GM23338 (cell line): ENCODE results near the gene ELAPOR2. TPM values are rescaled to one million over a fixed set of nuclear protein-coding genes. Genes with fewer than 3 reads are reported as not detected.

Source experiments
- ATAC-seq: fragments of 200-7000 bp; cut with Tn5 transposase; 3 replicates; pipeline ENCODE4 v1.9.1; 2020
- DNase-seq: peaks from one replicate; pipeline ENCODE4 v3.0.0-alpha.2; 2015; ENCODE audit warnings: low spot score
- H2AFZ ChIP-seq: fragments of 200-600 bp; sonication (generic); 2 replicates; pipeline ENCODE4 v1.8.0; 2016; ENCODE audit warnings: antibody characterized with exemption, mild to moderate bottlenecking, moderate library complexity
- H3F3A ChIP-seq: fragments of 200-600 bp; sonication (generic); replicated peaks from 2 replicates; pipeline ENCODE4 v1.8.0; 2017; ENCODE audit warnings: antibody characterized with exemption, mixed run types, low read depth
- H3K27ac ChIP-seq: fragments of 200-600 bp; sonication (generic); 2 replicates; pipeline ENCODE4 v1.6.1; 2016; ENCODE audit warnings: low read depth
- H3K27me3 ChIP-seq: fragments of 200-600 bp; sonication (generic); 2 replicates; pipeline ENCODE4 v1.8.0; 2016; ENCODE audit warnings: mild to moderate bottlenecking, mixed run types, moderate library complexity; ENCODE audit not compliant: insufficient read depth
- H3K36me3 ChIP-seq: fragments of 200-600 bp; sonication (generic); 2 replicates; pipeline ENCODE4 v1.8.0; 2016; ENCODE audit warnings: mild to moderate bottlenecking; ENCODE audit not compliant: insufficient read depth
- H3K4me1 ChIP-seq: fragments of 200-600 bp; sonication (generic); 2 replicates; pipeline ENCODE4 v1.8.0; 2016; ENCODE audit warnings: mild to moderate bottlenecking, moderate library complexity; ENCODE audit not compliant: insufficient read depth
- H3K4me2 ChIP-seq: fragments of 200-600 bp; sonication (generic); 2 replicates; pipeline ENCODE4 v1.7.1; 2017; ENCODE audit warnings: mixed run types
- H3K4me3 ChIP-seq: fragments of 200-600 bp; sonication (generic); 2 replicates; pipeline ENCODE4 v1.6.1; 2016; ENCODE audit warnings: mixed run types
- H3K79me2 ChIP-seq: fragments of 200-600 bp; sonication (generic); replicated peaks from 2 replicates; pipeline ENCODE4 v1.8.0; 2017; ENCODE audit warnings: mild to moderate bottlenecking; ENCODE audit not compliant: insufficient read depth
- H3K9me2 ChIP-seq: fragments of 200-600 bp; sonication (generic); 2 replicates; pipeline ENCODE4 v1.8.0; 2017; ENCODE audit not compliant: insufficient read depth
- H4K20me1 ChIP-seq: fragments of 200-600 bp; sonication (generic); replicated peaks from 2 replicates; pipeline ENCODE4 v1.8.0; 2017; ENCODE audit warnings: mild to moderate bottlenecking; ENCODE audit not compliant: insufficient read depth
- H3K27ac Mint-ChIP-seq: 2 replicates; pipeline ENCODE4 v1.8.0; 2020; ENCODE audit warnings: inconsistent platforms, mild to moderate bottlenecking, moderate library complexity, mixed read lengths
- H3K27me3 Mint-ChIP-seq: 3 replicates; pipeline ENCODE4 v1.8.0; 2022; ENCODE audit warnings: low read depth, mild to moderate bottlenecking, moderate library complexity, mixed read lengths, inconsistent platforms; ENCODE audit not compliant: insufficient read depth, poor library complexity
- H3K36me3 Mint-ChIP-seq: 3 replicates; pipeline ENCODE4 v1.8.0; 2021; ENCODE audit warnings: low read depth, mild to moderate bottlenecking, inconsistent platforms, moderate library complexity, mixed read lengths
- H3K4me1 Mint-ChIP-seq: 3 replicates; pipeline ENCODE4 v1.8.0; 2020; ENCODE audit warnings: mild to moderate bottlenecking, inconsistent platforms, mixed read lengths
- H3K4me3 Mint-ChIP-seq: 3 replicates; pipeline ENCODE4 v1.8.0; 2021; ENCODE audit warnings: moderate library complexity, mild to moderate bottlenecking, inconsistent platforms, mixed read lengths
- H3K9me3 Mint-ChIP-seq: 3 replicates; pipeline ENCODE4 v1.8.0; 2020; ENCODE audit warnings: moderate library complexity, mild to moderate bottlenecking, inconsistent platforms, mixed read lengths
- EZH2phosphoT487 ChIP-seq: fragments of 200-600 bp; sonication (generic); IDR thresholded peaks from one replicate; pipeline ENCODE4 v1.8.1; 2018; ENCODE audit warnings: antibody characterized with exemption; ENCODE audit not compliant: unreplicated experiment
- JUNB ChIP-seq: IDR thresholded peaks from one replicate; pipeline ENCODE4 v1.6.1; 2016; ENCODE audit warnings: antibody characterized with exemption; ENCODE audit not compliant: unreplicated experiment
- POLR2AphosphoS5 ChIP-seq: IDR thresholded peaks from 2 replicates; pipeline ENCODE4 v1.6.1; 2016; ENCODE audit warnings: antibody characterized with exemption, low read depth
- STAT1 ChIP-seq: IDR thresholded peaks from one replicate; pipeline ENCODE4 v1.6.1; 2016; ENCODE audit warnings: antibody characterized with exemption; ENCODE audit not compliant: unreplicated experiment
- ZNF114 ChIP-seq: fragments of 250-450 bp; sonication (Bioruptor Pico); IDR thresholded peaks from 2 replicates; pipeline ENCODE4 v1.5.0; 2020; ENCODE audit warnings: mild to moderate bottlenecking, moderate library complexity
- ZNF331 ChIP-seq: fragments of 250-450 bp; sonication (Bioruptor Pico); IDR thresholded peaks from 2 replicates; pipeline ENCODE4 v1.5.0; 2020; ENCODE audit warnings: low read depth, mild to moderate bottlenecking, moderate library complexity
- polyA plus RNA-seq: library from polyadenylated mRNA; unstranded; fragments of >200 nt; fragmentation: Nextera tagmentation; extraction: Ambion mirVana; gene quantifications from 2 replicates; pipeline ENCODE4 v1.2.1, GENCODE V29; 2016
- total RNA-seq: library from RNA; depleted of rRNA; stranded (reverse); fragments of >200 nt; shearing (Covaris generic); gene quantifications from 2 replicates; pipeline ENCODE4 v1.2.3, GENCODE V29; 2014
- TF ChIP-seq, protein P1 (sequence below): IDR thresholded peaks from one replicate; pipeline ENCODE4 v1.6.1; 2018; ENCODE audit warnings: antibody characterized with exemption; ENCODE audit not compliant: unreplicated experiment
- TF ChIP-seq, protein P2 (sequence below), 2 experiments: fragments of 200-600 bp in 1 of 2; sonication (generic) in 1 of 2; conservative IDR thresholded peaks; 2 replicates each; pipeline versions ENCODE4 v1.5.1 to v1.6.1; 2016 to 2017; ENCODE audit warnings: antibody characterized with exemption in 2 of 2, low read depth in 2 of 2, mild to moderate bottlenecking in 2 of 2, moderate library complexity in 1 of 2
- TF ChIP-seq, protein P3 (sequence below): fragments of 250-450 bp; sonication (Bioruptor Pico); IDR thresholded peaks from 2 replicates; pipeline ENCODE4 v1.5.0; 2020; ENCODE audit warnings: mild to moderate bottlenecking, moderate library complexity

Gene ELAPOR2
- total and polyA plus RNA-seq, 2 experiments from 2014 or later: 12.0 to 42.9 TPM

DNA sequence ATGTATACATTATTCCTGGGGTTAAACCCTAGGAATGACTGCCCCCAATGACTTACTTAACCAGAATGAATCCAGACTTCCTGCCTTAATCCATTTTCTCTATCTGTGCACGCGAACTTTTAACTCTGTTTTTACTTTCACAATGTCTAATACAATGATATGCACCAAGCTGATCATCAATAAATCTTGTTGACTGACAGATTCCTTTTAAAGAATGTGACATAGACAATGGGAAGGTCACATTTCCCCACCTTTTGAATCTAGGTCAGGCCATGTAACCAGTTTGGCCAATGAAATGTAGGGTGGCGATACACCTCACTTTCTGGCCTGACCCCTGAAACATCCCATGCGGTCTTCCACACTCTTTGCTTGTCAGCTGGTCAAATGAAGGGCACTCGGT, 23.2 kb upstream of the ELAPOR2 start (continued):
- TF ChIP-seq, protein P1, sequence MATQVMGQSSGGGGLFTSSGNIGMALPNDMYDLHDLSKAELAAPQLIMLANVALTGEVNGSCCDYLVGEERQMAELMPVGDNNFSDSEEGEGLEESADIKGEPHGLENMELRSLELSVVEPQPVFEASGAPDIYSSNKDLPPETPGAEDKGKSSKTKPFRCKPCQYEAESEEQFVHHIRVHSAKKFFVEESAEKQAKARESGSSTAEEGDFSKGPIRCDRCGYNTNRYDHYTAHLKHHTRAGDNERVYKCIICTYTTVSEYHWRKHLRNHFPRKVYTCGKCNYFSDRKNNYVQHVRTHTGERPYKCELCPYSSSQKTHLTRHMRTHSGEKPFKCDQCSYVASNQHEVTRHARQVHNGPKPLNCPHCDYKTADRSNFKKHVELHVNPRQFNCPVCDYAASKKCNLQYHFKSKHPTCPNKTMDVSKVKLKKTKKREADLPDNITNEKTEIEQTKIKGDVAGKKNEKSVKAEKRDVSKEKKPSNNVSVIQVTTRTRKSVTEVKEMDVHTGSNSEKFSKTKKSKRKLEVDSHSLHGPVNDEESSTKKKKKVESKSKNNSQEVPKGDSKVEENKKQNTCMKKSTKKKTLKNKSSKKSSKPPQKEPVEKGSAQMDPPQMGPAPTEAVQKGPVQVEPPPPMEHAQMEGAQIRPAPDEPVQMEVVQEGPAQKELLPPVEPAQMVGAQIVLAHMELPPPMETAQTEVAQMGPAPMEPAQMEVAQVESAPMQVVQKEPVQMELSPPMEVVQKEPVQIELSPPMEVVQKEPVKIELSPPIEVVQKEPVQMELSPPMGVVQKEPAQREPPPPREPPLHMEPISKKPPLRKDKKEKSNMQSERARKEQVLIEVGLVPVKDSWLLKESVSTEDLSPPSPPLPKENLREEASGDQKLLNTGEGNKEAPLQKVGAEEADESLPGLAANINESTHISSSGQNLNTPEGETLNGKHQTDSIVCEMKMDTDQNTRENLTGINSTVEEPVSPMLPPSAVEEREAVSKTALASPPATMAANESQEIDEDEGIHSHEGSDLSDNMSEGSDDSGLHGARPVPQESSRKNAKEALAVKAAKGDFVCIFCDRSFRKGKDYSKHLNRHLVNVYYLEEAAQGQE: no peak
- TF ChIP-seq JUNB (no peak), POLR2AphosphoS5 (no peak)

DNA sequence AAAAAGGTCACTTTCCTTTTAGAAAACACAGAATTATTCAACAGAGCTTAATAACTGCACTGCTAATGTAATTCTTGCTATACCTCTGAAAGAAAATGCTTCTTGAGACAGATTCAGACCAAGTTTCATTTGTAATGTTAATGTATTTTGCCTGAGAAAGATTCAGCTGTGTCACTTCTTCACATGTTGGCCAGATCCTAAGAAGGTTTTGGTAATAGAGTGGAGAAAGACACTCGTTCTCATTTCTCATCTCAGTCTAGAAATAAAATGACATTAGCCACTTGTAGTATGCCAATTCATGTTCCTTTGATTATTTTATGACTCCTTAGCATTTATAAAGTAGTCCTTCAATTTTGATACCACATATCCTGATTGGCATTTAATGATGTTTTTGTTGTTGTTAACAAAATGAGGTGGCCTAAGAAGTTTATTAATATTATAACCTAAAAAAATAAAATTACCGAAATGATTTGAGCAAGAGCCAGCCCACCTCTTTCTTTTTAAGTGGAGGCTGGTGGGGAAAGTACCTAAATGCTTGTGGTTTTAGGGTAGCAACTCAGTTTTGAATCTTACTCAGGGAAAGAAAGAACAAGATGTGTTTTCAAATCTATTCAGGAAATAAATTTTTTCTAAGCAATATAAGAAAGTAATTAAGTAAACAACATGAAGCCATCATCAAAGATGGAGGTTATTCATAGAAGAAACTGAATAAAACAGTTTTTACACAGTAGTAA, 16.4 kb upstream of the ELAPOR2 start:
- Histone ChIP-seq H3F3A (no peaks in the 10 kb centered on the region), H3K36me3 (no peaks in the 10 kb centered on the region), H3K9me2 (no peaks in the 10 kb centered on the region), H3K4me3 (no peak overlapping the region), H3K4me1 (no peaks in the 10 kb centered on the region), H3K79me2 (no peaks in the 10 kb centered on the region), H2AFZ (no peak overlapping the region), H4K20me1 (no peaks in the 10 kb centered on the region), H3K27ac (no peak overlapping the region), H3K27me3 (no peaks in the 10 kb centered on the region), H3K4me2 (no peak overlapping the region)
- no peaks in the 10 kb centered on the region for H3K27me3 Mint-ChIP-seq
- no peaks in the 10 kb centered on the region for H3K9me3 Mint-ChIP-seq
- H3K4me3 Mint-ChIP-seq: no peak overlapping the region
- H3K27ac Mint-ChIP-seq: no peak overlapping the region; the same call in 1 of the 2 replicates
- no peaks in the 10 kb centered on the region for H3K36me3 Mint-ChIP-seq
- DNase-seq (no peak), ATAC-seq (no peak)
- H3K4me1 Mint-ChIP-seq: peaks cover 6% of the 10 kb centered on the region
- TF ChIP-seq, protein P1: no peak
- TF ChIP-seq ZNF331 (CRISPR knock-in tag) (no peak), ZNF114 (no peak), STAT1 (no peak), EZH2phosphoT487 (no peak)
- TF ChIP-seq, protein P2, sequence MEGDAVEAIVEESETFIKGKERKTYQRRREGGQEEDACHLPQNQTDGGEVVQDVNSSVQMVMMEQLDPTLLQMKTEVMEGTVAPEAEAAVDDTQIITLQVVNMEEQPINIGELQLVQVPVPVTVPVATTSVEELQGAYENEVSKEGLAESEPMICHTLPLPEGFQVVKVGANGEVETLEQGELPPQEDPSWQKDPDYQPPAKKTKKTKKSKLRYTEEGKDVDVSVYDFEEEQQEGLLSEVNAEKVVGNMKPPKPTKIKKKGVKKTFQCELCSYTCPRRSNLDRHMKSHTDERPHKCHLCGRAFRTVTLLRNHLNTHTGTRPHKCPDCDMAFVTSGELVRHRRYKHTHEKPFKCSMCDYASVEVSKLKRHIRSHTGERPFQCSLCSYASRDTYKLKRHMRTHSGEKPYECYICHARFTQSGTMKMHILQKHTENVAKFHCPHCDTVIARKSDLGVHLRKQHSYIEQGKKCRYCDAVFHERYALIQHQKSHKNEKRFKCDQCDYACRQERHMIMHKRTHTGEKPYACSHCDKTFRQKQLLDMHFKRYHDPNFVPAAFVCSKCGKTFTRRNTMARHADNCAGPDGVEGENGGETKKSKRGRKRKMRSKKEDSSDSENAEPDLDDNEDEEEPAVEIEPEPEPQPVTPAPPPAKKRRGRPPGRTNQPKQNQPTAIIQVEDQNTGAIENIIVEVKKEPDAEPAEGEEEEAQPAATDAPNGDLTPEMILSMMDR (conservative IDR thresholded peaks at IDR 0.05; ENCODE audit: low read depth in 2 of 2): no peak
- TF ChIP-seq, protein P3, sequence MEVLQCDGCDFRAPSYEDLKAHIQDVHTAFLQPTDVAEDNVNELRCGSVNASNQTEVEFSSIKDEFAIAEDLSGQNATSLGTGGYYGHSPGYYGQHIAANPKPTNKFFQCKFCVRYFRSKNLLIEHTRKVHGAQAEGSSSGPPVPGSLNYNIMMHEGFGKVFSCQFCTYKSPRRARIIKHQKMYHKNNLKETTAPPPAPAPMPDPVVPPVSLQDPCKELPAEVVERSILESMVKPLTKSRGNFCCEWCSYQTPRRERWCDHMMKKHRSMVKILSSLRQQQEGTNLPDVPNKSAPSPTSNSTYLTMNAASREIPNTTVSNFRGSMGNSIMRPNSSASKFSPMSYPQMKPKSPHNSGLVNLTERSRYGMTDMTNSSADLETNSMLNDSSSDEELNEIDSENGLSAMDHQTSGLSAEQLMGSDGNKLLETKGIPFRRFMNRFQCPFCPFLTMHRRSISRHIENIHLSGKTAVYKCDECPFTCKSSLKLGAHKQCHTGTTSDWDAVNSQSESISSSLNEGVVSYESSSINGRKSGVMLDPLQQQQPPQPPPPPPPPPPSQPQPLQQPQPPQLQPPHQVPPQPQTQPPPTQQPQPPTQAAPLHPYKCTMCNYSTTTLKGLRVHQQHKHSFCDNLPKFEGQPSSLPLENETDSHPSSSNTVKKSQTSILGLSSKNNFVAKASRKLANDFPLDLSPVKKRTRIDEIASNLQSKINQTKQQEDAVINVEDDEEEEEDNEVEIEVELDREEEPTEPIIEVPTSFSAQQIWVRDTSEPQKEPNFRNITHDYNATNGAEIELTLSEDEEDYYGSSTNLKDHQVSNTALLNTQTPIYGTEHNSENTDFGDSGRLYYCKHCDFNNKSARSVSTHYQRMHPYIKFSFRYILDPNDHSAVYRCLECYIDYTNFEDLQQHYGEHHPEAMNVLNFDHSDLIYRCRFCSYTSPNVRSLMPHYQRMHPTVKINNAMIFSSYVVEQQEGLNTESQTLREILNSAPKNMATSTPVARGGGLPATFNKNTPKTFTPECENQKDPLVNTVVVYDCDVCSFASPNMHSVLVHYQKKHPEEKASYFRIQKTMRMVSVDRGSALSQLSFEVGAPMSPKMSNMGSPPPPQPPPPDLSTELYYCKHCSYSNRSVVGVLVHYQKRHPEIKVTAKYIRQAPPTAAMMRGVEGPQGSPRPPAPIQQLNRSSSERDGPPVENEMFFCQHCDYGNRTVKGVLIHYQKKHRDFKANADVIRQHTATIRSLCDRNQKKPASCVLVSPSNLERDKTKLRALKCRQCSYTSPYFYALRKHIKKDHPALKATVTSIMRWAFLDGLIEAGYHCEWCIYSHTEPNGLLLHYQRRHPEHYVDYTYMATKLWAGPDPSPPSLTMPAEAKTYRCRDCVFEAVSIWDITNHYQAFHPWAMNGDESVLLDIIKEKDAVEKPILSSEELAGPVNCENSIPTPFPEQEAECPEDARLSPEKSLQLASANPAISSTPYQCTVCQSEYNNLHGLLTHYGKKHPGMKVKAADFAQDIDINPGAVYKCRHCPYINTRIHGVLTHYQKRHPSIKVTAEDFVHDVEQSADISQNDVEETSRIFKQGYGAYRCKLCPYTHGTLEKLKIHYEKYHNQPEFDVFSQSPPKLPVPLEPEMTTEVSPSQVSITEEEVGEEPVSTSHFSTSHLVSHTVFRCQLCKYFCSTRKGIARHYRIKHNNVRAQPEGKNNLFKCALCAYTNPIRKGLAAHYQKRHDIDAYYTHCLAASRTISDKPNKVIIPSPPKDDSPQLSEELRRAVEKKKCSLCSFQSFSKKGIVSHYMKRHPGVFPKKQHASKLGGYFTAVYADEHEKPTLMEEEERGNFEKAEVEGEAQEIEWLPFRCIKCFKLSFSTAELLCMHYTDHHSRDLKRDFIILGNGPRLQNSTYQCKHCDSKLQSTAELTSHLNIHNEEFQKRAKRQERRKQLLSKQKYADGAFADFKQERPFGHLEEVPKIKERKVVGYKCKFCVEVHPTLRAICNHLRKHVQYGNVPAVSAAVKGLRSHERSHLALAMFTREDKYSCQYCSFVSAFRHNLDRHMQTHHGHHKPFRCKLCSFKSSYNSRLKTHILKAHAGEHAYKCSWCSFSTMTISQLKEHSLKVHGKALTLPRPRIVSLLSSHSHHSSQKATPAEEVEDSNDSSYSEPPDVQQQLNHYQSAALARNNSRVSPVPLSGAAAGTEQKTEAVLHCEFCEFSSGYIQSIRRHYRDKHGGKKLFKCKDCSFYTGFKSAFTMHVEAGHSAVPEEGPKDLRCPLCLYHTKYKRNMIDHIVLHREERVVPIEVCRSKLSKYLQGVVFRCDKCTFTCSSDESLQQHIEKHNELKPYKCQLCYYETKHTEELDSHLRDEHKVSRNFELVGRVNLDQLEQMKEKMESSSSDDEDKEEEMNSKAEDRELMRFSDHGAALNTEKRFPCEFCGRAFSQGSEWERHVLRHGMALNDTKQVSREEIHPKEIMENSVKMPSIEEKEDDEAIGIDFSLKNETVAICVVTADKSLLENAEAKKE (CRISPR knock-in tag): no peak
